ENCODE data around the gene CCND2.

Gene CCND2

DNA sequence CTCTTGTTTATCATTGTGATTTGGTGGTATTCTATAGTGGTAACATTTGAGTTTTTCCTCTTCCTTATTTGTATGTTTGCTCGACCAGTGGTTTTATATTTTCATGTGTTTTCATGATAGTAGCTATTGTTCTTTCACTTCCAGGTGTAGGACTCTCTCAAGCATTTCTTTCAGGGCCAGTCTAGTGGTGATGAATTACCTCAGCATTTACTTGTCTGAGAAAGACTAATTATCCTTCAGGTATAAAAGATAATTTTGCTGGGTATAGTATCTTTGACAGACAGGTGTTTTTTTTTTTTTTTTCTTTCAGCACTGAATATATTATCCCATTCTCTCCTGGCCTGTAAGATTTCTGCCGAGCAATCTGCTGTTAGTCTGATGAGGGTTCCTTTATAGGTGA is 35.0 kb upstream of the CCND2 start:
- ChIA-PET POLR2A (no interaction called here), CTCF (no interaction called here)
- no peak for DNase-seq (ENCODE audit: extremely low spot score)
- no peak for TF ChIP-seq CTCF (IDR thresholded peaks at IDR 0.05; ENCODE audit: control extremely low read depth, extremely low read depth, low read depth, missing control alignments)

DNA sequence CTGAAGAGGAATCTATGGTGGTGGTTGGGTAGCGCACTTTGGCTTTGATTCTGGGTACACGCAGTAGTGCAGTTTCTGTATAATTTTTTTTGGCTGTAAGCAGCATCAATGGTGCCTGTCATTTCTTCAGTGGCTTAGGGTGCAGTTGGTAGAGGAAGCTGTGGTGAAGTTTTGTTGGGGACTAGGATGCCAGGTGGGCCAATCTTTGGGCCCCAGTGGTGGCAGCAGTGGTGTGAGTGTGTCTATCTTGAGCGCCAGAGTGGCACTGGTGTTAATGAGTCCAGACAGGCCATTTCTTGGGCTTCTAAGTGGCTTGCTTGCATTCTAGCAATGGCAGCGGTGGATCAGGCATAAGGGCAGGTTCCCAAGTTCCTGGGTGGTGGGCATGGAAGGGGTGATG is 33.8 kb upstream of the CCND2 start:
- DNase-seq (ENCODE audit: extremely low spot score) = no peak
- ChIA-PET POLR2A (no interaction called here), CTCF (interaction anchor here (1.3 kb wide), 1 partner anchor 37 kb away, joined by 4 read pairs; no protein-coding TSS in a partner anchor)
- TF ChIP-seq CTCF (IDR thresholded peaks at IDR 0.05; ENCODE audit: control extremely low read depth, extremely low read depth, low read depth, missing control alignments) = no peak

GRCh38 chr12:4240161-4240783 is 33.3 kb upstream of the CCND2 start:
- CTCF ChIA-PET = interaction anchor here (1.3 kb wide), 1 partner anchor 37 kb away, joined by 4 read pairs; no protein-coding TSS in a partner anchor
- no peak for TF ChIP-seq CTCF (IDR thresholded peaks at IDR 0.05; ENCODE audit: control extremely low read depth, extremely low read depth, low read depth, missing control alignments)

DNA sequence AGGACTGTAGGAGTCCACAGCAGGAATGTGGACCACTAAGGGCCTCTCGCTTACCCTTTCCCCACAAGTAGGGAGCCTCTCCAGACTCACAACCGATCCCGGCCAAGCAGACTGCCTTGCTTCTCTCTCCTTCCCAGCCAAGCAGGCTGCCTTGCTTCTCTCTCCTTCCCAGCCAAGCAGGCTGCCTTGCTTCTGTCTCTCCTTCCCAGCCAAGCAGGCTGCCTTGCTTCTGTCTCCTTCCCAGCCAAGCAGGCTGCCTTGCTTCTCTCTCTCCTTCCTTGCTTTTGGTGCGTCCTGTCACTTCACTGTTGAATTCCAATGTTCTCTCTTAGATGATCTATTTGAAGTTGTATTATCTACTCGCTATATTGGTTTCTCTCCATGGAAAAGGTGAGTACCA is 32.6 kb upstream of the CCND2 start:
- DNase-seq (ENCODE audit: extremely low spot score) = no peak
- ChIA-PET POLR2A (interaction anchor here (0.6 kb wide), 1 partner anchor 50 kb away, joined by 3 read pairs; no protein-coding TSS in a partner anchor), CTCF (no interaction called here)
- no peak for TF ChIP-seq CTCF (IDR thresholded peaks at IDR 0.05; ENCODE audit: control extremely low read depth, extremely low read depth, low read depth, missing control alignments)

More at GRCh38 chr12:4240161-4240783, 33.3 kb upstream of the CCND2 start:
- no peak for DNase-seq (ENCODE audit: extremely low spot score)
- POLR2A ChIA-PET = interaction anchor here (0.6 kb wide), 1 partner anchor 51 kb away, joined by 3 read pairs; no protein-coding TSS in a partner anchor

GRCh38 chr12:4241592-4241991 is 32.0 kb upstream of the CCND2 start:
- CTCF ChIA-PET = no interaction called here
- DNase-seq (ENCODE audit: extremely low spot score) = no peak
- POLR2A ChIA-PET = no interaction called here
- no peak for TF ChIP-seq CTCF (IDR thresholded peaks at IDR 0.05; ENCODE audit: control extremely low read depth, extremely low read depth, low read depth, missing control alignments)

GRCh38 chr12:4242595-4242994 is 31.0 kb upstream of the CCND2 start:
- ChIA-PET POLR2A (no interaction called here), CTCF (no interaction called here)
- no peak for TF ChIP-seq CTCF (IDR thresholded peaks at IDR 0.05; ENCODE audit: control extremely low read depth, extremely low read depth, low read depth, missing control alignments)
- DNase-seq (ENCODE audit: extremely low spot score) = no peak

All from GM10248 (cell line).